ENCODE data around the gene NPTN. TPM values are rescaled to one million over a fixed set of nuclear protein-coding genes. Genes with fewer than 3 reads are reported as not detected.

NPTN gene
- total and polyA plus RNA-seq, 12 donors = 26.5 to 197 (median 127) TPM

GRCh38 chr15:73626072-73626471 lies 7.1 kb downstream of the NPTN start:
- 55 to 67% (median 63%) methylated on average over 2 of the region's 2 CpGs for WGBS, 4 donors
- no peak for TF ChIP-seq CTCF (IDR thresholded peaks at IDR 0.05)
- TF ChIP-seq POLR2A (IDR thresholded peaks at IDR 0.05) = no peak
- Histone ChIP-seq H3K27ac (no peak overlapping the region), H3K4me3 (no peak overlapping the region), H3K9me3 (replicated peaks in 1 of 3) (no peaks in the 10 kb centered on the region), H3K27me3 (no peaks in the 10 kb centered on the region), H3K36me3 (replicated peaks in 1 of 2) (no peaks in the 10 kb centered on the region), H3K4me1 (replicated peaks in 1 of 2) (peaks cover 34 to 80% of the 10 kb centered on the region in 2 donors)
- intact Hi-C loops (cut with DNase I) = no loop called here
- no peak for DNase-seq

- TF ChIP-seq CTCF (IDR thresholded peaks at IDR 0.05) = no peak
- no peak for TF ChIP-seq POLR2A (IDR thresholded peaks at IDR 0.05)
- H3K27me3 ChIP-seq = no peaks in the 10 kb centered on the region
- WGBS, 4 donors = 9 to 25% (median 20%) methylated on average over 1 of the region's 1 CpG
- H3K9me3 ChIP-seq (replicated peaks in 1 of 3) = no peaks in the 10 kb centered on the region
- no peak overlapping the region for H3K27ac ChIP-seq
- intact Hi-C loops (cut with DNase I) = no loop called here
- no peak for DNase-seq
- no peak overlapping the region for H3K4me3 ChIP-seq
- no peaks in the 10 kb centered on the region for H3K36me3 ChIP-seq (replicated peaks in 1 of 2)
- peaks cover 21 to 75% of the 10 kb centered on the region in 2 donors for H3K4me1 ChIP-seq (replicated peaks in 1 of 2)
These were observed 8.7 kb downstream of the NPTN start for GRCh38 chr15:73624530-73624929.

- no peak overlapping the region for H3K27ac ChIP-seq
- TF ChIP-seq POLR2A (IDR thresholded peaks at IDR 0.05) (no peak), CTCF (IDR thresholded peaks at IDR 0.05) (no peak)
- no peaks in the 10 kb centered on the region for H3K9me3 ChIP-seq (replicated peaks in 1 of 3)
- no peak for DNase-seq
- intact Hi-C loops (cut with DNase I) = no loop called here
- no peak overlapping the region for H3K4me3 ChIP-seq
- H3K36me3 ChIP-seq (replicated peaks in 1 of 2) = no peaks in the 10 kb centered on the region
- no peaks in the 10 kb centered on the region for H3K27me3 ChIP-seq
- H3K4me1 ChIP-seq (replicated peaks in 1 of 2) = peaks cover 17 to 43% of the 10 kb centered on the region in 2 donors
These were observed 11.8 kb downstream of the NPTN start for GRCh38 chr15:73621286-73621826.

GRCh38 chr15:73620078-73620477 lies 13.1 kb downstream of the NPTN start:
- Histone ChIP-seq H3K4me3 (no peak overlapping the region), H3K27ac (no peak overlapping the region), H3K27me3 (no peaks in the 10 kb centered on the region), H3K4me1 (replicated peaks in 1 of 2) (peaks cover 17 to 35% of the 10 kb centered on the region in 2 donors), H3K9me3 (replicated peaks in 1 of 3) (no peaks in the 10 kb centered on the region), H3K36me3 (replicated peaks in 1 of 2) (no peaks in the 10 kb centered on the region)
- intact Hi-C loops (cut with DNase I) = no loop called here
- TF ChIP-seq CTCF (IDR thresholded peaks at IDR 0.05) = no peak
- TF ChIP-seq POLR2A (IDR thresholded peaks at IDR 0.05) = no peak
- no peak for DNase-seq

All from adrenal gland (tissue), 12 donors.